GM12878 (cell line): ENCODE measurements around the gene SCAMP5. TPM values are rescaled to one million over a fixed set of nuclear protein-coding genes. Genes with fewer than 3 reads are reported as not detected.
A peak's percentile ranks its signal among the peaks of the same experiment; 100 is the strongest.

Source experiments
- BACH1 ChIP-seq: fragments of 450-650 bp; IDR thresholded peaks from 2 replicates; pipeline ENCODE4 v1.6.1; 2017; ENCODE audit warnings: mild to moderate bottlenecking, borderline replicate concordance
- CBFB ChIP-seq: IDR thresholded peaks from 2 replicates; pipeline ENCODE4 v1.6.1; 2016; ENCODE audit warnings: antibody characterized with exemption, low read depth
- CBX5 ChIP-seq: sonication (generic); IDR thresholded peaks from 2 replicates; pipeline ENCODE4 v1.6.1; 2016; ENCODE audit warnings: low read depth, moderate library complexity, mild to moderate bottlenecking, inconsistent platforms
- DPF2 ChIP-seq: fragments of 450-650 bp; IDR thresholded peaks from 2 replicates; pipeline ENCODE4 v1.6.1; 2017; ENCODE audit warnings: mild to moderate bottlenecking
- EP300 ChIP-seq, 2 experiments: fragments of 150-350 bp in 1 of 2; IDR thresholded peaks; 2 replicates each; pipeline ENCODE4 v1.6.1; 2011 to 2012; ENCODE audit warnings: low read depth in 2 of 2, low read length in 2 of 2, borderline replicate concordance in 1 of 2, improper control_type of control experiment in 1 of 2, inconsistent platforms in 1 of 2; ENCODE audit not compliant: control insufficient read depth in 1 of 2
- FOS ChIP-seq: IDR thresholded peaks from 3 replicates; pipeline ENCODE4 v1.6.1; 2011; ENCODE audit warnings: borderline replicate concordance; ENCODE audit not compliant: insufficient read length; ENCODE audit errors: extremely low read depth
- IKZF2 ChIP-seq, 2 experiments: fragments of 450-650 bp; IDR thresholded peaks; 2 replicates each; pipeline ENCODE4 v1.6.1; 2017; ENCODE audit warnings: mild to moderate bottlenecking in 2 of 2, moderate library complexity in 2 of 2
- IRF5 ChIP-seq: fragments of 450-650 bp; IDR thresholded peaks from 2 replicates; pipeline ENCODE4 v1.6.1; 2017; ENCODE audit warnings: borderline replicate concordance
- MTA2 ChIP-seq: fragments of 450-650 bp; IDR thresholded peaks from 2 replicates; pipeline ENCODE4 v1.6.1; 2016; ENCODE audit warnings: low read depth, mild to moderate bottlenecking, moderate library complexity
- NR2C2 ChIP-seq: IDR thresholded peaks from 2 replicates; pipeline ENCODE4 v1.6.1; 2011; ENCODE audit warnings: borderline replicate concordance, low read depth; ENCODE audit not compliant: control insufficient read depth, insufficient read length
- RBBP5 ChIP-seq: fragments of 200-600 bp; sonication (generic); conservative IDR thresholded peaks from 2 replicates; pipeline ENCODE4 v1.6.1; 2016
- RFX5 ChIP-seq: IDR thresholded peaks from 2 replicates; pipeline ENCODE4 v1.6.1; 2011; ENCODE audit warnings: low read depth, low read length, improper control_type of control experiment
- SMAD5 ChIP-seq: IDR thresholded peaks from 2 replicates; pipeline ENCODE4 v1.6.1; 2016; ENCODE audit warnings: antibody characterized with exemption, low read depth
- SMC3 ChIP-seq: IDR thresholded peaks from 2 replicates; pipeline ENCODE4 v1.6.1; 2011; ENCODE audit warnings: low read length, improper control_type of control experiment, borderline replicate concordance
- SP1 ChIP-seq: IDR thresholded peaks from one replicate; pipeline ENCODE4 v1.6.1; 2011; ENCODE audit warnings: low read depth, low read length
- SREBF1 ChIP-seq: IDR thresholded peaks from 2 replicates; pipeline ENCODE4 v1.6.1; 2012; ENCODE audit warnings: mild to moderate bottlenecking, low read length
- STAT3 ChIP-seq: IDR thresholded peaks from 2 replicates; pipeline ENCODE4 v1.6.1; 2011; ENCODE audit warnings: low read depth, low read length, improper control_type of control experiment
- SUZ12 ChIP-seq: fragments of 200-600 bp; sonication (generic); IDR thresholded peaks from one replicate; pipeline ENCODE4 v1.6.1; 2018; ENCODE audit warnings: antibody characterized with exemption, mild to moderate bottlenecking; ENCODE audit not compliant: unreplicated experiment
- TAF1 ChIP-seq: IDR thresholded peaks from 2 replicates; pipeline ENCODE4 v1.6.1; 2011; ENCODE audit warnings: mild to moderate bottlenecking, low read depth, low read length, borderline replicate concordance
- YBX1 ChIP-seq: fragments of 450-650 bp; IDR thresholded peaks from 2 replicates; pipeline ENCODE4 v1.6.1; 2016; ENCODE audit warnings: antibody characterized with exemption
- polyA plus RNA-seq, 11 experiments: library from polyadenylated mRNA; depleted of rRNA in 4 of 11; unstranded in 6 of 11; stranded (reverse) in 5 of 11; fragments of >200 nt; fragmentation: Nextera tagmentation in 4 of 11; fragmentation: Illumina TruSeq in 1 of 11; extraction: Ambion mirVana in 4 of 11; extraction: Trizol in 1 of 11; gene quantifications; 1 replicate in 1 of 11; 2 replicates in 10 of 11; pipeline versions ENCODE4 v1.2.1 to v1.2.3, GENCODE V29; 2011 to 2016; ENCODE audit warnings: inconsistent platforms in 2 of 11, missing spikeins in 2 of 11, low read depth in 1 of 11
- total RNA-seq, 4 experiments: library from RNA; depleted of rRNA in 3 of 4; stranded (reverse); fragments of >200 nt in 3 of 4; fragmentation: Illumina TruSeq in 1 of 4; extraction: Trizol in 1 of 4; gene quantifications; 2 replicates each; pipeline versions ENCODE4 v1.2.1 to v1.2.3, GENCODE V29; 2013 to 2021
- TF ChIP-seq, protein P1 (sequence below): fragments of 450-650 bp; IDR thresholded peaks from 2 replicates; pipeline ENCODE4 v1.6.1; 2017; ENCODE audit warnings: mild to moderate bottlenecking
- TF ChIP-seq, protein P2 (sequence below): fragments of 450-650 bp; IDR thresholded peaks from 2 replicates; pipeline ENCODE4 v1.6.1; 2017; ENCODE audit warnings: mild to moderate bottlenecking, moderate library complexity
- TF ChIP-seq, protein P3 (sequence below): IDR thresholded peaks from 2 replicates; pipeline ENCODE4 v1.6.1; 2012; ENCODE audit warnings: low read depth, low read length, improper control_type of control experiment

Gene SCAMP5
- total and polyA plus RNA-seq, 10 of the 15 experiments (the other 5 are each of a cell fraction or from before 2014, with no cell fraction given): 1.6 to 41.6 (median 16.9) TPM

DNA sequence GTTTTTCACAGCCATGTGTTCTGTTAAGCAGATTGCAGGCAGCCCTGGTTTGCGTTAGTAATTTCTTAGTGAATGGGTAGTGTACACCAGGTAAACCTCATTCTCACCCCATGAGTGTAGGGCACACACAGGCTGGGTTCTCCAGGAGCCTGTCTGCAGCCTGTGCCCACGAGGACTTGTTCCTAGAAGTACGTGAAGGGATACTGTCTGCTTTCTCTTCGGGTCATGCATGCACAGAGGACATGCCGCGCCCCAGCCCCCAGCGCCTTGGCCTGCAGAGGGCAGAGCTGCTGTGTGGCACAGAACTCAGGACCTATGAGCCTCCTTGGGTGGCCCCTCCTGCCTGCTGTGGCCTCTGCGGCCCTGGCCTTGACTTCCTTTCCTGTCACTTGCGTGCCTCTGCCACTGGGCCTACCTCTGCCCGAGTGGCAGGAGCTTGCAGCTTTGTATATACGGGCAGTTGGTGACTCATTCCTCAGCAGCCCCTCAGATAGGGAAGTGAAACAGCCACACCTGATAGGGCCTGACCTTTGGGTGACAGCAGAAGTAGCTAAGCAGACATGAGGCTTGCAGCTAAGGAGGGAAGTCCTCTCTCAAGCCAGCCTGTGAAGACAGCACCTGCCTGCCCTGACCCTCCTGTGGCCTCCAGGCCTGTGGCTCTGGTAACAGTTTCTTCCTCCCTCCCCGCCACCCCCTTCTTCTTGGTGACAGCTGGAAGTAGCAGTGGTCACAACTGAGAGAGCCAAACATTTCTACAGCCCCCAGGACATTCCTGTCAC is 47.6 kb downstream of the SCAMP5 start (continued):
- TF ChIP-seq, protein P1, sequence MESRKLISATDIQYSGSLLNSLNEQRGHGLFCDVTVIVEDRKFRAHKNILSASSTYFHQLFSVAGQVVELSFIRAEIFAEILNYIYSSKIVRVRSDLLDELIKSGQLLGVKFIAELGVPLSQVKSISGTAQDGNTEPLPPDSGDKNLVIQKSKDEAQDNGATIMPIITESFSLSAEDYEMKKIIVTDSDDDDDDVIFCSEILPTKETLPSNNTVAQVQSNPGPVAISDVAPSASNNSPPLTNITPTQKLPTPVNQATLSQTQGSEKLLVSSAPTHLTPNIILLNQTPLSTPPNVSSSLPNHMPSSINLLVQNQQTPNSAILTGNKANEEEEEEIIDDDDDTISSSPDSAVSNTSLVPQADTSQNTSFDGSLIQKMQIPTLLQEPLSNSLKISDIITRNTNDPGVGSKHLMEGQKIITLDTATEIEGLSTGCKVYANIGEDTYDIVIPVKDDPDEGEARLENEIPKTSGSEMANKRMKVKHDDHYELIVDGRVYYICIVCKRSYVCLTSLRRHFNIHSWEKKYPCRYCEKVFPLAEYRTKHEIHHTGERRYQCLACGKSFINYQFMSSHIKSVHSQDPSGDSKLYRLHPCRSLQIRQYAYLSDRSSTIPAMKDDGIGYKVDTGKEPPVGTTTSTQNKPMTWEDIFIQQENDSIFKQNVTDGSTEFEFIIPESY: peak; percentile 39; the same call in 1 of the 2 replicates
- TF ChIP-seq MTA2 (peak; percentile 96), FOS (no peak), SP1 (no peak), SREBF1 (no peak), BACH1 (peak; percentile 96), IRF5 (peak; percentile 35; the same call in 1 of the 2 replicates), CBFB (peak; percentile 83; the same call in 1 of the 2 replicates), RFX5 (peak; percentile 96), NR2C2 (no peak), YBX1 (no peak), SUZ12 (no peak), STAT3 (peak; percentile 82; the same call in 1 of the 2 replicates), IKZF2 (IDR thresholded peaks at IDR 0.05) (peak; percentile 93 to 98), RBBP5 (no peak), TAF1 (0 out of 2 replicates have a peak, but pooled peaks have one; percentile 75), SMC3 (peak; percentile 92), CBX5 (no peak), DPF2 (peak; percentile 100), SMAD5 (peak; percentile 42), EP300 (IDR thresholded peaks at IDR 0.05; ENCODE audit: borderline replicate concordance in 1 of 2, control insufficient read depth in 1 of 2, low read depth in 2 of 2, low read length in 2 of 2) (peak; percentile 99)
- TF ChIP-seq, protein P2, sequence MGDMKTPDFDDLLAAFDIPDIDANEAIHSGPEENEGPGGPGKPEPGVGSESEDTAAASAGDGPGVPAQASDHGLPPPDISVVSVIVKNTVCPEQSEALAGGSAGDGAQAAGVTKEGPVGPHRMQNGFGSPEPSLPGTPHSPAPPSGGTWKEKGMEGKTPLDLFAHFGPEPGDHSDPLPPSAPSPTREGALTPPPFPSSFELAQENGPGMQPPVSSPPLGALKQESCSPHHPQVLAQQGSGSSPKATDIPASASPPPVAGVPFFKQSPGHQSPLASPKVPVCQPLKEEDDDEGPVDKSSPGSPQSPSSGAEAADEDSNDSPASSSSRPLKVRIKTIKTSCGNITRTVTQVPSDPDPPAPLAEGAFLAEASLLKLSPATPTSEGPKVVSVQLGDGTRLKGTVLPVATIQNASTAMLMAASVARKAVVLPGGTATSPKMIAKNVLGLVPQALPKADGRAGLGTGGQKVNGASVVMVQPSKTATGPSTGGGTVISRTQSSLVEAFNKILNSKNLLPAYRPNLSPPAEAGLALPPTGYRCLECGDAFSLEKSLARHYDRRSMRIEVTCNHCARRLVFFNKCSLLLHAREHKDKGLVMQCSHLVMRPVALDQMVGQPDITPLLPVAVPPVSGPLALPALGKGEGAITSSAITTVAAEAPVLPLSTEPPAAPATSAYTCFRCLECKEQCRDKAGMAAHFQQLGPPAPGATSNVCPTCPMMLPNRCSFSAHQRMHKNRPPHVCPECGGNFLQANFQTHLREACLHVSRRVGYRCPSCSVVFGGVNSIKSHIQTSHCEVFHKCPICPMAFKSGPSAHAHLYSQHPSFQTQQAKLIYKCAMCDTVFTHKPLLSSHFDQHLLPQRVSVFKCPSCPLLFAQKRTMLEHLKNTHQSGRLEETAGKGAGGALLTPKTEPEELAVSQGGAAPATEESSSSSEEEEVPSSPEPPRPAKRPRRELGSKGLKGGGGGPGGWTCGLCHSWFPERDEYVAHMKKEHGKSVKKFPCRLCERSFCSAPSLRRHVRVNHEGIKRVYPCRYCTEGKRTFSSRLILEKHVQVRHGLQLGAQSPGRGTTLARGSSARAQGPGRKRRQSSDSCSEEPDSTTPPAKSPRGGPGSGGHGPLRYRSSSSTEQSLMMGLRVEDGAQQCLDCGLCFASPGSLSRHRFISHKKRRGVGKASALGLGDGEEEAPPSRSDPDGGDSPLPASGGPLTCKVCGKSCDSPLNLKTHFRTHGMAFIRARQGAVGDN: peak; percentile 99
- TF ChIP-seq, protein P3, sequence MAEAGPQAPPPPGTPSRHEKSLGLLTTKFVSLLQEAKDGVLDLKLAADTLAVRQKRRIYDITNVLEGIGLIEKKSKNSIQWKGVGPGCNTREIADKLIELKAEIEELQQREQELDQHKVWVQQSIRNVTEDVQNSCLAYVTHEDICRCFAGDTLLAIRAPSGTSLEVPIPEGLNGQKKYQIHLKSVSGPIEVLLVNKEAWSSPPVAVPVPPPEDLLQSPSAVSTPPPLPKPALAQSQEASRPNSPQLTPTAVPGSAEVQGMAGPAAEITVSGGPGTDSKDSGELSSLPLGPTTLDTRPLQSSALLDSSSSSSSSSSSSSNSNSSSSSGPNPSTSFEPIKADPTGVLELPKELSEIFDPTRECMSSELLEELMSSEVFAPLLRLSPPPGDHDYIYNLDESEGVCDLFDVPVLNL: peak; percentile 39; the same call in 1 of the 2 replicates
